ENCODE data around the gene PDIA2. TPM values are rescaled to one million over a fixed set of nuclear protein-coding genes. Genes with fewer than 3 reads are reported as not detected.

Gene PDIA2
- total and polyA plus RNA-seq, 10 of the 15 experiments (the other 5 are each of a cell fraction or from before 2014, with no cell fraction given) = 0.11 to 0.36 TPM; not detected in 8

DNA sequence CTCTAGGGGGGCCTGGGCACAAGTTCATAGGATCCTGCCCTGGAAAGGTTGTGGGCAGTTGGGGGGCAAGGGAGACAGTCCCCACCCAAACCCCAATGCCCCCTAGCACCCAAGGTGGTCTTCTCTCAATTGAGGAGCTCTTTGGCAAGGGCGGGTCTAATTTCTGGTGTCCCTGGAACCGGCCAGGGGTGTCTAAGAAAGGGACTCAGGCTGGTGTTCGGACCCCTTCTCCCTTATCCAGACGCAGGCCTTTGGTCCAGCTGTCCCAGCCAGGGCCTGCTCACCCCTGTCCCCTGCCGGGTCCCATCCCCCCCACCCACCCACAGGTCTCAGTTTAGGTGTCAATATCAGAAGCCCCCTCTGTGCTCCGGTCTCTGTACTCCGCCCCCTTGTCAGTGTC lies 3.4 kb upstream of the PDIA2 start:
- Histone ChIP-seq H3K9ac (ENCODE audit: control insufficient read depth, insufficient read depth, low read length) (no peak overlapping the region), H2AFZ (ENCODE audit: control insufficient read depth, low read depth, low read length) (no peak overlapping the region), H3K4me3 (no peak overlapping the region), H3K27ac (ENCODE audit: control insufficient read depth, insufficient read depth) (no peak overlapping the region), H3K27me3 (replicated peaks in 1 of 2; ENCODE audit: control insufficient read depth in 2 of 2, insufficient read depth in 2 of 2, low read length in 1 of 2) (peaks cover 0 to 3% of the 10 kb centered on the region in 2 experiments; a peak in 2 of 4 replicates), H3K36me3 (ENCODE audit: control insufficient read depth in 2 of 2, insufficient read depth in 2 of 2, low read length in 1 of 2) (no peaks in the 10 kb centered on the region), H3K79me2 (ENCODE audit: control insufficient read depth, insufficient read depth, low read length) (no peaks in the 10 kb centered on the region), H3K4me1 (ENCODE audit: control insufficient read depth, insufficient read depth, low read length) (no peaks in the 10 kb centered on the region), H3K9me3 (replicated peaks; ENCODE audit: control insufficient read depth, insufficient read depth, low read length) (no peaks in the 10 kb centered on the region), H4K20me1 (ENCODE audit: control insufficient read depth, insufficient read depth) (no peaks in the 10 kb centered on the region), H3K4me2 (ENCODE audit: control insufficient read depth, insufficient read depth) (no peak overlapping the region)
- intact Hi-C loops (cut with micrococcal nuclease; ENCODE audit: unreplicated experiment) (no loop called here), in situ Hi-C loops (cut with MboI) (no loop called here)
- ChIA-PET RAD21 (ENCODE audit: unreplicated experiment) (interaction anchor here (0.8 to 1.3 kb wide), 3 partner anchors 40 to 72 kb away, joined by 3 read pairs; no protein-coding TSS in a partner anchor), POLR2A (interaction anchor here (0.6 kb wide), 1 partner anchor 183 kb away, joined by 4 read pairs; no protein-coding TSS in a partner anchor), SMC1A (ENCODE audit: uncharacterized antibody, unreplicated experiment) (no interaction called here), CTCF (no interaction called here)
- no TSS peak for BruUV-seq (replicated peaks)
- FAIRE-seq (no peak), ATAC-seq (no peak), DNase-seq (ENCODE audit: low read depth, low spot score) (no peak)
- no peak for TF ChIP-seq MYC (IDR thresholded peaks at IDR 0.05; ENCODE audit: insufficient read depth, insufficient read length, insufficient replicate concordance, low read length, severe bottlenecking)
- no peak for TF ChIP-seq ATF7 (IDR thresholded peaks at IDR 0.05; ENCODE audit: low read depth)
- no peak for TF ChIP-seq RB1 (IDR thresholded peaks at IDR 0.05; ENCODE audit: borderline replicate concordance)
- TF ChIP-seq, protein P1, sequence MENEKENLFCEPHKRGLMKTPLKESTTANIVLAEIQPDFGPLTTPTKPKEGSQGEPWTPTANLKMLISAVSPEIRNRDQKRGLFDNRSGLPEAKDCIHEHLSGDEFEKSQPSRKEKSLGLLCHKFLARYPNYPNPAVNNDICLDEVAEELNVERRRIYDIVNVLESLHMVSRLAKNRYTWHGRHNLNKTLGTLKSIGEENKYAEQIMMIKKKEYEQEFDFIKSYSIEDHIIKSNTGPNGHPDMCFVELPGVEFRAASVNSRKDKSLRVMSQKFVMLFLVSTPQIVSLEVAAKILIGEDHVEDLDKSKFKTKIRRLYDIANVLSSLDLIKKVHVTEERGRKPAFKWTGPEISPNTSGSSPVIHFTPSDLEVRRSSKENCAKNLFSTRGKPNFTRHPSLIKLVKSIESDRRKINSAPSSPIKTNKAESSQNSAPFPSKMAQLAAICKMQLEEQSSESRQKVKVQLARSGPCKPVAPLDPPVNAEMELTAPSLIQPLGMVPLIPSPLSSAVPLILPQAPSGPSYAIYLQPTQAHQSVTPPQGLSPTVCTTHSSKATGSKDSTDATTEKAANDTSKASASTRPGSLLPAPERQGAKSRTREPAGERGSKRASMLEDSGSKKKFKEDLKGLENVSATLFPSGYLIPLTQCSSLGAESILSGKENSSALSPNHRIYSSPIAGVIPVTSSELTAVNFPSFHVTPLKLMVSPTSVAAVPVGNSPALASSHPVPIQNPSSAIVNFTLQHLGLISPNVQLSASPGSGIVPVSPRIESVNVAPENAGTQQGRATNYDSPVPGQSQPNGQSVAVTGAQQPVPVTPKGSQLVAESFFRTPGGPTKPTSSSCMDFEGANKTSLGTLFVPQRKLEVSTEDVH (IDR thresholded peaks at IDR 0.05; ENCODE audit: low read depth, partially characterized antibody) = no peak
- TF ChIP-seq RELA (IDR thresholded peaks at IDR 0.05; ENCODE audit: borderline replicate concordance, partially characterized antibody) = no peak
- no peak for TF ChIP-seq RAD51 (IDR thresholded peaks at IDR 0.05)
- WGBS (ENCODE audit: insufficient coverage, insufficient replicate concordance, low lambda C conversion rate, missing lambda C conversion rate) = 48% methylated on average over 3 of the region's 7 CpGs
